ENCODE measurements around the gene PTPRT. TPM values are rescaled to one million over a fixed set of nuclear protein-coding genes. Genes with fewer than 3 reads are reported as not detected.

PTPRT gene
- total and polyA plus RNA-seq, 10 of the 15 experiments (the other 5 are each of a cell fraction or from before 2014, with no cell fraction given), result not detected

GRCh38 chr20:43032459-43032858 lies 157.2 kb downstream of the PTPRT start:
- in situ Hi-C loops (cut with MboI) (no loop called here), intact Hi-C loops (cut with micrococcal nuclease; ENCODE audit: unreplicated experiment) (no loop called here)
- TF ChIP-seq CREB1 (IDR thresholded peaks at IDR 0.05; ENCODE audit: low read depth), result no peak
- no peak for TF ChIP-seq CBX5 (IDR thresholded peaks at IDR 0.05; ENCODE audit: low read depth)
- TF ChIP-seq SMAD5 (IDR thresholded peaks at IDR 0.05; ENCODE audit: low read depth), result no peak
- no peak for TF ChIP-seq E2F4 (IDR thresholded peaks at IDR 0.05; ENCODE audit: low read depth, low read length)
- TF ChIP-seq CEBPZ (IDR thresholded peaks at IDR 0.05; ENCODE audit: low read depth, low read length), result no peak
- Histone ChIP-seq H3K4me1 (ENCODE audit: control insufficient read depth, insufficient read depth, low read length) (no peaks in the 10 kb centered on the region), H3K27me3 (replicated peaks in 1 of 2; ENCODE audit: control insufficient read depth in 2 of 2, insufficient read depth in 2 of 2, low read length in 1 of 2) (no peaks in the 10 kb centered on the region; a peak in 1 of 4 replicates), H3K4me2 (ENCODE audit: control insufficient read depth, insufficient read depth) (no peak overlapping the region), H3K79me2 (ENCODE audit: control insufficient read depth, insufficient read depth, low read length) (no peaks in the 10 kb centered on the region), H2AFZ (ENCODE audit: control insufficient read depth, low read depth, low read length) (no peak overlapping the region), H3K9me3 (replicated peaks; ENCODE audit: control insufficient read depth, insufficient read depth, low read length) (no peaks in the 10 kb centered on the region), H3K4me3 (no peak overlapping the region), H3K27ac (ENCODE audit: control insufficient read depth, insufficient read depth) (no peak overlapping the region), H4K20me1 (ENCODE audit: control insufficient read depth, insufficient read depth) (no peaks in the 10 kb centered on the region), H3K36me3 (ENCODE audit: control insufficient read depth in 2 of 2, insufficient read depth in 2 of 2, low read length in 1 of 2) (no peaks in the 10 kb centered on the region), H3K9ac (ENCODE audit: control insufficient read depth, insufficient read depth, low read length) (no peak overlapping the region)
- ATAC-seq (no peak), FAIRE-seq (no peak), DNase-seq (ENCODE audit: low read depth, low spot score) (no peak)
- POLR2A ChIA-PET, result no interaction called here
- WGBS (ENCODE audit: insufficient coverage, insufficient replicate concordance, low lambda C conversion rate, missing lambda C conversion rate), result 65% methylated on average over 3 of the region's 3 CpGs
- RAD21 ChIA-PET (ENCODE audit: unreplicated experiment), result no interaction called here
- CTCF ChIA-PET, result no interaction called here
- no TSS peak for BruUV-seq (replicated peaks)
- SMC1A ChIA-PET (ENCODE audit: uncharacterized antibody, unreplicated experiment), result interaction anchor here (0.6 kb wide), 1 partner anchor 41 kb away, joined by 3 read pairs; no protein-coding TSS in a partner anchor
